Sigmoid colon (tissue), 7 donors: Measurements from ENCODE around the gene LRRC39. TPM values are rescaled to one million over a fixed set of nuclear protein-coding genes. Genes with fewer than 3 reads are reported as not detected.
A peak's percentile ranks its signal among the peaks of the same experiment; 100 is the strongest.

Experiments used
- DNase-seq: peaks from one replicate; pipeline ENCODE4 v3.0.0-alpha.2; 2019
- H3K27ac ChIP-seq, 4 donors: fragments of 200-600 bp; sonication (generic); one replicate each; pipeline ENCODE4 v1.5.1; 2016 to 2019; ENCODE audit warnings: mild to moderate bottlenecking in 1 of 4
- H3K27me3 ChIP-seq, 3 donors: fragments of 200-600 bp; sonication (generic); one replicate each; pipeline ENCODE4 v1.5.1; 2019; ENCODE audit warnings: mild to moderate bottlenecking in 1 of 3
- H3K36me3 ChIP-seq, 4 donors: fragments of 200-600 bp; sonication (generic); one replicate each; pipeline ENCODE4 v1.5.1; 2016 to 2019
- H3K4me1 ChIP-seq, 4 donors: fragments of 200-600 bp; sonication (generic); one replicate each; pipeline ENCODE4 v1.5.1; 2017 to 2019
- H3K4me3 ChIP-seq, 4 donors: fragments of 200-600 bp; sonication (generic); one replicate each; pipeline ENCODE4 v1.5.1; 2017 to 2019; ENCODE audit warnings: mild to moderate bottlenecking in 2 of 4, moderate library complexity in 1 of 4
- H3K9me3 ChIP-seq, 4 donors: fragments of 200-600 bp in 3 of 4; sonication (generic) in 3 of 4; one replicate each; pipeline versions ENCODE4 v1.5.1 to v1.6.1; 2013 to 2019
- CTCF ChIP-seq, 4 experiments: fragments of 450-650 bp in 3 of 4; fragments of 200-600 bp in 1 of 4; IDR thresholded peaks; one replicate each; pipeline ENCODE4 v1.5.1; 2016 to 2019; ENCODE audit warnings: antibody characterized with exemption in 4 of 4, mild to moderate bottlenecking in 3 of 4, moderate library complexity in 2 of 4
- EP300 ChIP-seq, 4 donors: sonication (generic); formaldehyde crosslinking; IDR thresholded peaks; one replicate each; pipeline ENCODE4 v1.6.1; 2017; ENCODE audit warnings: antibody characterized with exemption in 4 of 4
- POLR2A ChIP-seq, 2 donors: fragments of 450-650 bp; IDR thresholded peaks; one replicate each; pipeline ENCODE4 v1.6.1; 2016; ENCODE audit warnings: antibody characterized with exemption in 2 of 2, mild to moderate bottlenecking in 2 of 2, moderate library complexity in 2 of 2
- POLR2AphosphoS5 ChIP-seq, 4 donors: sonication (generic); formaldehyde crosslinking; IDR thresholded peaks; one replicate each; pipeline ENCODE4 v1.6.1; 2017; ENCODE audit warnings: antibody characterized with exemption in 4 of 4
- WGBS, 2 donors: extraction: QIAGEN DNeasy Blood & Tissue Kit; methylation state at CpG; one replicate each; pipeline ENCODE4 v1.1.7; 2013; 5-methylcytosine and 5-hydroxymethylcytosine counted together
- intact Hi-C: fragments of 100-400 bp; cut with DNase I; formaldehyde crosslinking; loops from one replicate; pipeline ENCODE4 v1.15.1; 2023
- polyA plus RNA-seq, 3 donors: library from polyadenylated mRNA; stranded (reverse); fragments of 200-250 nt; gene quantifications; one replicate each; pipeline ENCODE4 v1.2.3, GENCODE V29; 2013
- total RNA-seq, 4 donors: library from RNA; depleted of rRNA; stranded (reverse); fragments of >200 nt; gene quantifications; one replicate each; pipeline ENCODE4 v1.1.0, GENCODE V29; 2016
- donor health status: healthy with polysubstance abuse.
- donor health status: Bipolar disorder and iron deficiency.
- donor health status: healthy.

Gene LRRC39
- total RNA-seq = 1 to 10 TPM in 3 of 4 donors, under 1 TPM in 1; 0.95 to 4.2 (median 2.1) TPM
- polyA plus RNA-seq = under 1 TPM in 1 of 3 donors, not detected in 2; 0.52 TPM

- Histone ChIP-seq H3K4me1 (peaks cover 0 to 5% (median 2%) of the 10 kb centered on the region in 4 donors), H3K4me3 (no peak within 1 kb of the TSS), H3K9me3 (no peaks in the 10 kb centered on the region), H3K27me3 (no peaks in the 10 kb centered on the region), H3K27ac (peak within 1 kb of the TSS in 1 of 4 donors; percentile 44), H3K36me3 (no peaks in the 10 kb centered on the region)
- intact Hi-C loops = no loop called here
- 69 to 75% methylated on average over 5 of the region's 5 CpGs for WGBS, 2 donors
- TF ChIP-seq CTCF (IDR thresholded peaks at IDR 0.05) (no peak), POLR2AphosphoS5 (IDR thresholded peaks at IDR 0.05) (peak in 1 of 4 donors; percentile 25), POLR2A (IDR thresholded peaks at IDR 0.05) (no peak), EP300 (IDR thresholded peaks at IDR 0.05) (no peak)
- DNase-seq = no peak
These were observed at the start of gene LRRC39 for GRCh38 chr1:100178091-100178490. LRRC39 (minus strand) TSS chr1:100178256; CDS start chr1:100168516, 9,740 bp downstream.

GRCh38 chr1:100222428-100222827 lies 44.4 kb upstream of the LRRC39 start:
- Histone ChIP-seq H3K9me3 (no peaks in the 10 kb centered on the region), H3K4me3 (no peak overlapping the region), H3K4me1 (no peaks in the 10 kb centered on the region), H3K36me3 (peaks cover 0 to 27% (median 2%) of the 10 kb centered on the region in 4 donors), H3K27me3 (no peaks in the 10 kb centered on the region), H3K27ac (no peak overlapping the region)
- no peak for DNase-seq
- TF ChIP-seq POLR2A (IDR thresholded peaks at IDR 0.05) (no peak), CTCF (IDR thresholded peaks at IDR 0.05) (no peak), EP300 (IDR thresholded peaks at IDR 0.05) (no peak), POLR2AphosphoS5 (IDR thresholded peaks at IDR 0.05) (no peak)
- intact Hi-C loops = no loop called here

- Histone ChIP-seq H3K4me1 (no peaks in the 10 kb centered on the region), H3K36me3 (peaks cover 0 to 42% (median 4%) of the 10 kb centered on the region in 4 donors), H3K27me3 (no peaks in the 10 kb centered on the region), H3K4me3 (no peak overlapping the region), H3K9me3 (no peaks in the 10 kb centered on the region), H3K27ac (no peak overlapping the region)
- no peak for DNase-seq
- TF ChIP-seq POLR2AphosphoS5 (IDR thresholded peaks at IDR 0.05) (no peak), EP300 (IDR thresholded peaks at IDR 0.05) (no peak), POLR2A (IDR thresholded peaks at IDR 0.05) (no peak), CTCF (IDR thresholded peaks at IDR 0.05) (no peak)
- 97 to 100% methylated on average over 2 of the region's 2 CpGs for WGBS, 2 donors
- intact Hi-C loops = no loop called here
These were observed 41.8 kb upstream of the LRRC39 start for GRCh38 chr1:100219883-100220282.

GRCh38 chr1:100219457-100219856 lies 41.4 kb upstream of the LRRC39 start:
- peaks cover 0 to 46% (median 7%) of the 10 kb centered on the region in 4 donors for H3K36me3 ChIP-seq

More at GRCh38 chr1:100219457-100219856, 41.4 kb upstream of the LRRC39 start:
- no peak overlapping the region for H3K27ac ChIP-seq
- no peaks in the 10 kb centered on the region for H3K27me3 ChIP-seq
- no peak for DNase-seq
- no peak overlapping the region for H3K4me3 ChIP-seq
- no peaks in the 10 kb centered on the region for H3K4me1 ChIP-seq
- 78 to 80% methylated on average over 6 of the region's 6 CpGs for WGBS, 2 donors
- intact Hi-C loops = no loop called here
- H3K9me3 ChIP-seq = no peaks in the 10 kb centered on the region
- TF ChIP-seq POLR2AphosphoS5 (IDR thresholded peaks at IDR 0.05) (no peak), CTCF (IDR thresholded peaks at IDR 0.05) (no peak), EP300 (IDR thresholded peaks at IDR 0.05) (no peak), POLR2A (IDR thresholded peaks at IDR 0.05) (no peak)
